H1 (cell line): ENCODE measurements around the gene RPRD2.

Source experiments
- CHD2 ChIP-seq: IDR thresholded peaks from 2 replicates; pipeline ENCODE4 v1.6.1; 2012; ENCODE audit warnings: low read length, improper control_type of control experiment
- EP300 ChIP-seq, 2 experiments: IDR thresholded peaks; 1 replicate in 1 of 2; 2 replicates in 1 of 2; pipeline ENCODE4 v1.6.1; 2011 to 2012; ENCODE audit warnings: low read depth in 2 of 2, low read length in 2 of 2, mild to moderate bottlenecking in 2 of 2, borderline replicate concordance in 1 of 2, inconsistent platforms in 1 of 2, moderate library complexity in 1 of 2
- RFX5 ChIP-seq: IDR thresholded peaks from 2 replicates; pipeline ENCODE4 v1.6.1; 2011; ENCODE audit warnings: low read depth, low read length, improper control_type of control experiment, borderline replicate concordance
- SP2 ChIP-seq: IDR thresholded peaks from 2 replicates; pipeline ENCODE4 v1.6.1; 2012; ENCODE audit warnings: mild to moderate bottlenecking, low read length, inconsistent platforms
- TF ChIP-seq, protein P1 (sequence below): IDR thresholded peaks from 2 replicates; pipeline ENCODE4 v1.6.1; 2012; ENCODE audit warnings: inconsistent platforms

DNA sequence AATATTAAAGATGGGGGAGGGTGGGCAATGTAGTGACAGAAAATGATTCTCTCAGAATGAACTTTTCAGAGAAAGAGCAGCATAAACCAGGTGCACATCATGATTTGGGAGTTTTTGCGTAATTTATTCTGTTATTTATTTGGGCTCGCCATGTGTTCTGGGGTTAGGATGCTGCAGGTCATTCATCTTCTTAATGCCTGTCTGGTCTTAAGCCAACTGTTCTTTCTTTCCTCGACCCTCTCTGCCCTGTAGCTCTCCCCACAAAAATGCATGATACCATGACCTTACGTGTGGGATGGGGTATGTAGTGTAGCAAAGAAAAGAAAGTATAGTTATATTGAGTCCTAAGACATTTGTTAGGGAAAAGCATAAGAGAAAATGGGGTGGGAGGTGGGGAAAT is 110.9 kb downstream of the RPRD2 start:
- TF ChIP-seq EP300 (IDR thresholded peaks at IDR 0.05; ENCODE audit: borderline replicate concordance in 1 of 2, low read depth in 2 of 2, low read length in 2 of 2) (no peak), SP2 (no peak), CHD2 (no peak), RFX5 (no peak)
- TF ChIP-seq, protein P1, sequence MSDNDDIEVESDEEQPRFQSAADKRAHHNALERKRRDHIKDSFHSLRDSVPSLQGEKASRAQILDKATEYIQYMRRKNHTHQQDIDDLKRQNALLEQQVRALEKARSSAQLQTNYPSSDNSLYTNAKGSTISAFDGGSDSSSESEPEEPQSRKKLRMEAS, result no peak
